GM19452 (cell line): ENCODE data around the gene VCAM1.

Experiments
- ATAC-seq: cut with Tn5 transposase; IDR thresholded peaks from one replicate; pipeline ENCODE4 v1.9.1; 2021; ENCODE audit not compliant: unreplicated experiment

The VCAM1 gene

DNA sequence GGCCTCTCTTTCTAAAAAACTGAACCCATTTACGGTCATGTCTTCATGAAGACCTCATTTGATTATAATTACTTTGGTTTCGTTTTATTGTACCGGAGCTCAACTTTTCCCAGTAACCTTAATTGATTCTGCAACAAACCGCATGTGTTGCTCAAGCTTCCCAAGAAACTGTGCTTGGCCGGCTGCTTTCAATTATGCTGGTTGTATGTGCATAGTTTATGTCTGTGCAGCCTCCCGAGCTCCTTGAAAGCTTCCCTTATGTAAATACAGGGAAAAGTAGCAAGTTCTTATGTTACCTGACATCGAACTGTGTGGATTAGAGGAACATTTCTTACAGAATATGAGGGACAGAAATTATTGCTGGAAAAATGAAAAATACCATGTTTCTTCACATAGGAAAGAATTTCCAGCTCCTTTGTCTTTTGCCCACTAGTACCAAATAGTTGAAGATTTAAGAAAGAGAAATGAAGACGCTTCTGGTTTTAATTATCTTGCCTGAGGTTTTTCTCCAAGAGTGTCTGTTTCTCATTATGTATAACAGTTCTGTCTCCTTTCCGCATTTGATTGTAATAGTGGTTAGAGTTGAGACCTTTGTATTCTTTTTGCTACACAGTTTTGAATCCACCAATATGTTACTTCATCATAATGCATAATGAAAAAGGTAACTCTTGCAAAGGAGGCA, 2.1 kb downstream of the VCAM1 start:
- ATAC-seq = no peak

DNA sequence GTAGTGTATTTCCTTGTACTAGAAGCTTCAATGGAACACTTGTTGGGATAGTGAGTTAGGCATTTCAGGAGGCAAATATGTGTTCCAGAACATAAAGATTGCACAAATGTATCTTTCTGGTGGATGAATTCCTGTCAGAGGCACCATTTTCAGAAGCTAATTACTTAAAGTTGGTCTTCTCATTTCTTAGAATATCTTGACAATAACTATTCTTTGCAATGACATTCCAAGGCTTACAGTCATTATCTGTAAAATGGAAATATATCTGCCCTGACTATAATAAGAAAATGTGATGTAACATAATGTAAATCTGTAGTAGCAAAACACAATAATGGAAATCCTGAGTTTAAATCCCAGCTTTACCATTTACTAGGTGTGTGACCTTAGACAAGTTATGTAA, 2.7 kb downstream of the VCAM1 start:
- ATAC-seq = no peak

DNA sequence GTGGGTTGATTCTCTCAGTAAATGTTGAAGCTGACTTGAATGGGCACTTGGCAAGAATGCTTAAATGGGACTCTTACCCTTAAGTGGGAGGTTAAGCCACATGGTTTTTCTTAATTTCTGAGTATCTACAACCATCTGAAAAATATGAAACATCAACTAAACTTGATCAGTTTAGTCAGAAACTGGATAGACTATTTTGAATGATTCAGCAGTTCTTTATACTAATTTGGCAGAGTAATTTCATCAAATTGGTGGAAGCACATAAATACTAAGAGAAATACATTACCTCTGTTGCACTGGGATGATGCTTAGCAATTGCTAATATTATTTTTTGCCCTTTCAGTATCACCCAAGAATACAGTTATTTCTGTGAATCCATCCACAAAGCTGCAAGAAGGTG, 4.7 kb downstream of the VCAM1 start:
- no peak for ATAC-seq

DNA sequence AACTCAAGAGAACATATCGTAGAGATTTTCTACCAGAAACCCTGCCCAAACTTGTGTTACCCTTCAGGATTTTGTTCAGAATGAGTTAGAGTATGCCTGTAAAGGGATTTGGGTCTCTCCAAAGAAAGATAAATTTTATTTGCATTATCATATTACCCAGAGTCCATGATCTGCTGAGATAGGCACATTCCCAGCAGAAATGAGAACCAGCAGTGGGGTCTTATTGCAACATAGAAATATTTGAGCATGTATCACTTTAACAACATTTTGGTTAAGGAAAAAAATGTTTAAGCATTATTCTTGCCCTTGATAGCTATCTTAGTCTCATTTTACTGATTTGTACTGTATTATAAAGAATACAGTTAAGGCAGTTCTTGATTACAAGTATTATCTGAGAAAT, 10.6 kb downstream of the VCAM1 start:
- no peak for ATAC-seq

DNA sequence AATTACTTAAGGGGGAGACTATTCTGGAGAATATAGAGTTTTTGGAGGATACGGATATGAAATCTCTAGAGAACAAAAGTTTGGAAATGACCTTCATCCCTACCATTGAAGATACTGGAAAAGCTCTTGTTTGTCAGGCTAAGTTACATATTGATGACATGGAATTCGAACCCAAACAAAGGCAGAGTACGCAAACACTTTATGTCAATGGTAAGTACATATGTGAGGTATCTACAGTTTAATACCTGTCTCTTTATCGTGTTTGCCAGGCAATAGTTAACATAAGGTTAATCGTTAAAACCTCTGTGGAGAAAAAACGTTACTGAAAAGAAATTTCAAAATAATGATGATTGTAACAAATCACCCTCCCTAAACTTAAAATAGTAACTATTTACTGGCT, 11.8 kb downstream of the VCAM1 start:
- no peak for ATAC-seq

DNA sequence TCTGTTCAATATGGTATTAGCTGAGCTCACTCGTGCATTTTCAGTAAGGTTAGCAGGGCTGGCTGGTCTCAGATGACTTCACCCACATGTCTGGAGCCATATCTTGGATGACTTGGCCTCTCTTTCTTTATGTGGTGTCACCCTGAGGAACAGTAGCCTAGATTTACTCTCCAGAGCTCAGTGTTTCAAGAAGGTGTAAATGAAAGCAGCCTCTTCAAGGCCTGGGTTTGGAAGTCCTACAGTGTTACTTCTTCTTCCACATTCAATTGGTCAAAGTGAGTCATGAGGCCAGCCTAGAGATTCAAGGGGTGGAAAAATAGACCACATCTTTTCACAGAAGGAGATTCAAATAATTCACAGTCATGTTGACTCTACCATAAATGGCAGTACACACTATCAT, 12.2 kb downstream of the VCAM1 start:
- no peak for ATAC-seq

DNA sequence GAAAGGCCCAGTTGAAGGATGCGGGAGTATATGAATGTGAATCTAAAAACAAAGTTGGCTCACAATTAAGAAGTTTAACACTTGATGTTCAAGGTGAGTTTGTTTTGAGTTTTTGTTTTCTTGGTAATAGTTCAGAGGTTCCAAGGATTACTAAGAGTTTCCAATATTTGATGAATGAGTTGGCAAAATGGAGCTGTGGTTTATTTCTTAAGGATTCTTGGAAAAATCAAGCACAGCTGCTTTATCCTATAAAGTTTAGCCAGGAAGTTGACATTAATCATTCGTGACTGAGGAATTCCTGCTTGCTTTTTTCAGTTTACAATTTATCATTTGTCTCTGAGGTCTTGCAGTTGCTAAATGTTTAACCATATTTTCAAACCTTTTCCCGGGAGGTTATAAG, 15.1 kb downstream of the VCAM1 start:
- no peak for ATAC-seq

DNA sequence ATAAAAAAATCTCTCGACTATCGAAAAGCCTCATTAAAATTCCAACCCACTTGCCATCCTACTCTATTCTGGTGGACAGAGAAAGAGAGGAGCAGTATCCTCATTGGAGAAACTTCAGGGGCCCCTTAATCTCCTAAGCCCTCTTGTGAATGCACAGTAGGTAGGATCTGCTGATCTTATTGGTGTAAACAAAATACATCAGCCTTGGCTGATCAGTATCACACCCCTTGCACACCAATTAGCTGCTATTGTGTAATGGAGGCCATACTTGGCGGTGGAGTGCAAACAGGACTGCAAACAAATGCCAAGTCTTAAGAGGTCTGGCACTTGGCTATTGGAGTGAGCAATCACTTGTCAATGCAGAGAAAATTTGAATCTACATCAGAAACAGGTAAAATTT, 15.7 kb downstream of the VCAM1 start:
- no peak for ATAC-seq

DNA sequence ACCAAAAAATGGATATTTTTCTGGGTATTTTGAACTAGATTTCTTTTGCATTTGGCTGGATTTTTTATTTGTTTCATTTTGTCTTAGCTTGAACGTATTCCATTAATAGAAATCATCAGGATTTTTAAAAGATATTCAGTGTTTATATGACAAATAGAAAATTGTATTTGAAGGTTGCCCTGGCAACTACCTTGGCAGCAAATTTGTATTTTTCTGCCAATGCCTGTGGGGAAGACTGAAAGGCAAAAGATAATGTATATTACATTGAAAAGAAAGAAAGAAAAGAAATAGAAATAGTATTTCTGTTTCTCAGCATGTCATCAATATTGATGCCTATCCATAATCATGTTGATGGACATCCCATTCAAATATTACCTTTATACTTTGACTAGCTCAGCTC, 16.8 kb downstream of the VCAM1 start:
- no peak for ATAC-seq

DNA sequence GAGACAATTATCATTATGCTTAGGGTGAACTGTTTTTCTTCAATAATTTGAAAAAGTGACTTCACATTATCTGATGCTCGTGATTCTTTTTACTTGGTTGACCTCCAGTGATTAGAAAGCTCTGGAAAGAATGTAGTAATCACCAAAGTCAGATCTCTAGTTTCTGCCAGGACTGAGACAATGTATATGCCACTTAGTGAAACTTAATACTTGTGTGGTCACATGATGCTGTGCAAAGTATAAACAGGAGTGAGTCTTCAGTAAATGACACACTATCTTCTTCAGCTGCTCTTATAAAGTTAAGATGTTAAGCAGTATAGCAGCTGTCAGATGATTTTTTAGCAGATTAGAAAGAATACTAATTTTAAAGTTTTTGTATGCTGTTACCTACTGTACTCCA, 17.2 kb downstream of the VCAM1 start:
- ATAC-seq = no peak

DNA sequence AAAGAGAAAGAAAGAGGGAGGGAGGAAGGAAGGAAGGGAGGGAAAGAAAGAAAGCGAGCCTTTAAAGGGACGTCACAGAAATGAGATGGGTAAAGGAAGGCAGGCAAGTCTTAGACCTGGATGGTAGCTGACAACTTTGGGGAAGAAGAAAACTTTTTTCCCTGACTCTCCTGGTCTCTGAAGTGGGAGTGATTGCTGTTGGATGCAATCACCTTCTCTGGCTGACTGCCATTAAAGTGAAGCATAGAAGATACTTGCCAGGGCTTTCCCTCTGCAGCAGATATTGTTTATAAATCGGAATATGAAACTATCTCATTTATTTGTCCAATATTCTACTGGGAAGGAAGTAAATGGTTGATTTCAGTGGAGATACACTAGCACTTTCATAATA, 27.0 kb downstream of the VCAM1 start:
- no peak for ATAC-seq

DNA sequence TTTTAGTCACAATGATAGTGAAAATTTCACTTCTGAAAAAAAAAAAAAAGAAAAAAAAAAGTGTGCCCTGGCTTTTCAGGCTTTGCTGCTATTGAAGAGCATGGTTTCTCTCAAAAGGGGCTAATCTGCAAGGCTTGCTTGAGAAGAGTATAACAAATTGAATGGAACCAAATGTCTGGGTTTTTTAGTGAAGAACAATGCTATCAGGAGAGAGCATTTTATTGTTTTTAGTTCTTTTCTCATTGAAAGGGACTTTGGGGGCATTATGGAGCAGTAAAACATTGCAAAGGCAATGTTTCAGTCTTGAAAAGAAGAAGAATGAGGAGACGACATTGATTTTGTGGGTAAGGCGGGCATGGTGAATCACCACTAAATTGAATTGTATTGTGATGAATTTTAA, 28.2 kb downstream of the VCAM1 start:
- ATAC-seq = no peak

DNA sequence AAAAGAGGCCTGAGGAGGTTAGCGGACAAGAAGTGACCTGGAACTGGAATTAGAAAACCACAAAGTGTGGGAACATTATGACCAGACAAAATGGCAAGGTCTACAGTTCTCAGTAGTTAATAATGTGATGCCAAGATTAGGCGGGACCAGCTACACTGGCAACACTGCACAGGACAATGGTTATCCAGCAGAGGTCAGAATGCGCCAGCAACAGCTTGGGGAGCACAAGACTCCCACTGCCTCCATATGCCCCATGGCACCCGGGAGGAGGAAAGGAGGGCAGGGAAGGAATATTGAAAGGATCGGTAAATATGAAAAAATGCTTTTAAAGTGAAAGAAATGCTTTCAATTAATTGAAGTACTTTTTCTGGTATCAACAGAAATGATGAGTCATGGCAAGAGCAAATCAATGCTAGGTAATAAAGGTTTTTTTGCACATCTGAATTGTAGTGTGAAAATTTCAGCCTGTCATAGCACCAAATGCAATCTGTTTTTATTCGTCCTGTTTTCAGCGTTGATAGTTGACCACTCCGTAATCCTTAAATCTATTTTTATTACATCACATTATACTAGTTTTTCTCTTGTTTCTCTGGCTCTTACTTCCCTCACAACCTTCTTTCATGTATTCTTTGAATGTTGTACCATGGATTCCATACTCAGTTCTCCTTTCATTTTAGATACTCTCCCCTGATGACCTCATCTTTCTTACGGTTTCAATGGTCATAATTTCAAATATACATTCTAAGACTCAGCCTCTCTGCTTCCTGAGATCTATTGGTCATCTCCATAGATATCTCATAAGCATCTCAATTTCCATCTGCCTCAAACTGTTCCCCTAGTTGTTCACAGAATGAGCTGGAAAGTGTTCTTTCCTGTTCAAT, 30.7 kb downstream of the VCAM1 start:
- ATAC-seq = no peak

DNA sequence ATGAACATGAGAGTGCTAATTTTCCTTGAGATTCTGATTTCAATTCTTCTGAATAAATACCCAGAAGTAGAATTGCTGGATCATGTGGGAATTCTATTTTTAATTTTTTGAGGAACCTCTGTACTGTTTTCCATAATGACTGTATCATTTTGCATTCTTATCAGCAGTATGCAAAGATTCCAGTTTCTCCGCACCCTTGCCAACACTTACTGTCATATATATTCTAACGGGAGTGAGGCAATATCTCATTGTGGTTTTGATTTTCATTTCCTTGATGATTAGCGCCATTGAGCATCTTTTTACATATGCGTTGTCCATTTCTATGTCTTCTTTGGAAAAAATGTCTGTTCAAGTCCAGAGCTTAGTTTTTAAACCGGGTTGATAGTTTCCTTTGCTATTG, 33.2 kb downstream of the VCAM1 start:
- no peak for ATAC-seq

DNA sequence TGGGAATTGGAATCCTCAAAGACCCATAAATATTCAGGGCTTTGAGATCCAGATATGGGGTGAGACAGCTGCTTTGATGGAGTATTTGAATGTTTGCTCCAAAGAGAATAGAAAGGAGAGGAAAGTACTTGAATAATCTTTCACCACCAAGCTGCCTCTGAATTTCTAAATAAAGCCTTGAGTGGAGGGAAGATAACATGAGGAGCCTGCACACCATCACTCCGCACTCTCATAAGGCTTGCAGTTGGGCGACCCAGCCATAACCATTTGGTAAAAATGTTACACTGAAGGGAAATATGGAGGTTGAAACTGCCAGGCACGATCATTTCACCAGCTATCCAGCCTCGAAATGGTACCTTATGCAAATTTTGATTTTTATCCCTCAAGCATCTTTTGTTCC, 38.4 kb downstream of the VCAM1 start:
- ATAC-seq = no peak

DNA sequence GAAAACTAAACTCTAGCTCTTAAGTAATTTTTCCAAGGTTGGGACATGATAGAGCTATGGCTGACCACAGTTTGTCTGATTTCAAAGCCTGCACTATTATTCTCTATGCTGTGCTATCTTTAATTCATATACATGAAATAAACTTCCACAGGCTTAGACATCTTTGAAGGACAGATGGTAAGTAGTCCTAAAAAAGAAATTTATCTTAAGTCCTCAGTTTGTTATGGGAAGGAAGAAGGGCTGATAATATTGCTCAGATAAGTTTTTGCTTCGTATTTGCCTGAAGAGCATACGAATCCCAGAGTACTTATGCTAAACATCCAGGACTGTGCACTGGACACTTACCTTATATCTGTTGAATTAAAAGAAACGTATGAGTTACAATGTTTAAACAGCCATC, 39.6 kb downstream of the VCAM1 start:
- ATAC-seq = no peak

DNA sequence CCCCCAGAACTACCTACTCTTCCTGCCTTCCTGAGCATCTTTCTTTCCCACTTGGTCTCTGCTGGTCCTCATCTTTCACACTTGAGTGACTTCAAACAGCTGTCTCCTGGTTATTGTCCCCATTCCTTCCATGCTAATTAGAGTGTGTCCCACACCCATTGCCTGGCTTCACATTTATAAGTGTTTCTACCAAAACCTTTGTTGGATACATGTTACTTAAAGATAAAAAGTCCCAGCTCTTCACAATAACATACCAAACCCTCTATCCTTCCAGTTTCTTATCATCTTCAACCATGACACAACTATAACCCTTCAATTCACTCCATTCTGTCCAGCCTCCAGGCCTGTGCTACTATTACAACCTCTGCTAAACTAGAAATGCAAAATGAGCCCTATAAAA, 41.0 kb downstream of the VCAM1 start:
- no peak for ATAC-seq

DNA sequence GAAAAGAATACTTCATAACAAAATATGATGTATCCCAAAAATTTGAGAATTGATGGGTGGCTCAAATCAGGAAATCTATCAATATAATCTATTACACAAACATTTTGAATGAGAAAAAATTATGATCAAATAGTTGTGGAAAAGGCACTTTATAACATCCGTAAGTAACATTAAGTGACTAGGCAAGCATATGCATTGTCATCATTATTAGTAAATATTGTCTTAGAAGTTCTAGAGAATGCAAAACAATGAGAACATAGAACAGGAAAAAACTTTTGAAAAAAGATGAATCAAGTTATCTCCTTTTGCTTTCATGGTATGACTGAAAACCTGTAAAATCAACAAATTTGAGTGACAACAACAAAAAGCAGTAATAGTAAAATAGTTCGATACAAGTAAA, 42.9 kb downstream of the VCAM1 start:
- ATAC-seq = no peak

DNA sequence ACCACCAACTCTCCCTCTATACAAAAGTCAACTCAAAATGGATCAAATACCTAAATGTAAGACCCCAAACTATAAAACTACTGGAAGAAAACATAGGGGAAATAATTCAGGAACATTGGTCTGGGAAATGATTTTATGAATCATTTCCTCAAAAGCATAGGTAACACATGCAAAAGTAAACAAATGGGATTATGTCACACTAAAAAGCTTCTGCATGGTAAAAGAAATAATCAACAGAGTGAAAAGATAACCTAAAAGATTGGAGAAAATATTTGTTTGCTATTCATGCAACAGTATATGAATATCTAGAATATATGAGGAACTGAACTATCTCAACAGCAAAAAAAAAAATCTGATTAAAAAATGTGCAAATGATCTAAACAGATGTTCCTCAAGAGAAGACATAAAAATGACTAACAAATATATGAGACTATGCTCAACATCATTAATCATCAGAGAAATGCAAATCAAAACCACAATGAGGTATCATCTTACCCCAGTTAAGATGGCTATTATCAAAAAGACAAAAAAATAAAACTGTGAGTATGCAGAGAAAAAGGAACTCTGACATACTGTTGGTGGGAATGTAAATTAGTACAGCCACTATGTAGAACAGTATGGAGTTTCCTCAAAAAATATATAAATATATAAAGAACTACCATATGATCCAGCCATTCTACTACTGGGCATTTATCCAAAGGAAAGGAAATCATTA, 47.8 kb downstream of the VCAM1 start:
- no peak for ATAC-seq

DNA sequence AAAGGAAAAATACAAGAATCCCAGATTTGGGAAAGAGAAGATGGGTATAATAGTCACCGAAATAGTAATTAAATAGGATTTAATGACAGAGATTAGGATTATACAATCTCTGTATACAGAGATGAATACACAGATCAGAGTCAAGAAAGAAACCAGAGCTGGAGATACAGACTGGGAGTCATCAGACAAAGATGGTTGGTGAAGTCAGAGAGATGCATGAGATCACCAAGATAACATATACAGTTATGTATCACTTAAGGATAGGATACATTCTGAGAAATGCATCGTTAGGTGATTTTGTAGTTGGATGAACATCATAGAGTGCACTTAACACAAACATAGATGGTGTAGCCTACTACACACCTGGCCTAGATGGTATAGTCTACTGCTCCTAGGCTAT, 49.8 kb downstream of the VCAM1 start:
- no peak for ATAC-seq

DNA sequence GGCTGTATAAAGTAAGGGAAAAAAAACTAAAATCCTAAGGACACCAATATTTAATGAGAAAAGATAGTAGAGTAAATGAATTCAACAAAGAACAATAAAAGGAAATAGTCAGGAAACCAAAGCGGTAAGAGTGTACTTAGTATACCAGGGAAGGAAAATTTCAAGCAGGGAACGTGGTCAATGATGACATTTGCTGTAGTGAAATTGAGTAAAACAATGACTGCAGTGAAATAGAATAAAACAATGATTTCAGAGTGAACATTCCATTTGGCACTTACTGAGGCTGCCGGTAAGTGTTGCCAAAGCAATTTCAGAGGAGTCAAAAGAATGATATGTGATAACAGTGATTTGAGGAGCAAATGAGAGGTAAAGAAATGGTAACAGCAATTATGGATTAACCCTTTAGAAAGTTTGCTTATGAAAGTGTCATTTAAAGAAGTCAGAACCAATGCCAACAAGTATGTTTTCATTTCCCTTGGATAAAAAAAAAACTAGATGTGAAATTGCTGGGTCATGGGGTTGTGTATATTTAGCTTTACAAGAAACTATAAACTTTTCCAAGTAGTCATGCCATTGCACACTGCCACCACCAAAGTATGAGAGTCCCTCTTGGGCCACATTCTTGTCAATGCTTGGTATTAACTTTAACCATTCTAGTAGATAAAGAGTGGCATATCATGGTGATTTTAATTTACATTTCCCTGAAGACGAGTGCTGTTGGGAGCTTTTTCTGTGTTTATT, 50.5 kb downstream of the VCAM1 start:
- ATAC-seq = no peak
